ENCODE measurements around the gene MAP3K21. TPM values are rescaled to one million over a fixed set of nuclear protein-coding genes. Genes with fewer than 3 reads are reported as not detected.

MAP3K21 gene
- polyA plus RNA-seq, 1 of the 3 experiments (the other 2 are of a cell fraction): 0.33 TPM

- Histone ChIP-seq H3K9me2 (no peaks in the 10 kb centered on the region), H3K4me1 (ENCODE audit: control insufficient read depth in 1 of 2, insufficient read depth in 2 of 2, low read depth in 1 of 2, low read length in 1 of 2) (peaks cover 0 to 3% of the 10 kb centered on the region in 2 experiments; a peak in 2 of 4 replicates), H3K36me3 (replicated peaks in 1 of 2; ENCODE audit: control insufficient read depth in 1 of 2, insufficient read depth in 2 of 2, low read length in 1 of 2) (no peaks in the 10 kb centered on the region), H4K20me1 (ENCODE audit: insufficient read depth) (no peaks in the 10 kb centered on the region), H3F3A (replicated peaks; ENCODE audit: insufficient read depth) (no peaks in the 10 kb centered on the region), H3K27ac (ENCODE audit: low read depth in 2 of 2, low read length in 1 of 2) (no peak overlapping the region), H3K4me3 (ENCODE audit: low read depth in 2 of 2, low read length in 1 of 2) (no peak overlapping the region), H3K79me2 (ENCODE audit: insufficient read depth) (no peaks in the 10 kb centered on the region), H3K9ac (no peak overlapping the region), H2AFZ (ENCODE audit: low read depth) (no peak overlapping the region), H3K9me3 (no peaks in the 10 kb centered on the region), H3K27me3 (ENCODE audit: insufficient read depth) (no peaks in the 10 kb centered on the region; the same call in 1 of the 2 replicates), H3K4me2 (no peak overlapping the region)
- CTCF ChIA-PET: interaction anchor here (2.6 kb wide), 1 partner anchor 9 kb away, joined by 11 read pairs; no protein-coding TSS in a partner anchor
- no peak for DNase-seq
- 61% methylated on average over 4 of the region's 4 CpGs for WGBS (ENCODE audit: low lambda C conversion rate)
- POLR2A ChIA-PET: no interaction called here
- TF ChIP-seq EZH2phosphoT487 (IDR thresholded peaks at IDR 0.05; ENCODE audit: borderline replicate concordance, low read depth) (no peak), GABPA (IDR thresholded peaks at IDR 0.05; ENCODE audit: low read depth) (no peak), RFX5 (IDR thresholded peaks at IDR 0.05; ENCODE audit: low read length) (no peak), TAF1 (IDR thresholded peaks at IDR 0.05; ENCODE audit: borderline replicate concordance, low read depth, low read length) (no peak), TCF12 (IDR thresholded peaks at IDR 0.05) (no peak), RCOR1 (IDR thresholded peaks at IDR 0.05; ENCODE audit: low read length) (no peak), RAD21 (IDR thresholded peaks at IDR 0.05; ENCODE audit: low read length) (no peak), CHD2 (IDR thresholded peaks at IDR 0.05; ENCODE audit: low read length, partially characterized antibody) (no peak)
- TF ChIP-seq, protein P1, sequence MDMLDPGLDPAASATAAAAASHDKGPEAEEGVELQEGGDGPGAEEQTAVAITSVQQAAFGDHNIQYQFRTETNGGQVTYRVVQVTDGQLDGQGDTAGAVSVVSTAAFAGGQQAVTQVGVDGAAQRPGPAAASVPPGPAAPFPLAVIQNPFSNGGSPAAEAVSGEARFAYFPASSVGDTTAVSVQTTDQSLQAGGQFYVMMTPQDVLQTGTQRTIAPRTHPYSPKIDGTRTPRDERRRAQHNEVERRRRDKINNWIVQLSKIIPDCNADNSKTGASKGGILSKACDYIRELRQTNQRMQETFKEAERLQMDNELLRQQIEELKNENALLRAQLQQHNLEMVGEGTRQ (IDR thresholded peaks at IDR 0.05; ENCODE audit: borderline replicate concordance, low read depth, low read length): no peak
Measured at GRCh38 chr1:233313434-233314155, 13.9 kb upstream of the MAP3K21 start.

GRCh38 chr1:233315718-233316301 is 11.7 kb upstream of the MAP3K21 start:
- TF ChIP-seq REST (IDR thresholded peaks at IDR 0.05; ENCODE audit: low read depth, low read length) (no peak), RFX5 (IDR thresholded peaks at IDR 0.05; ENCODE audit: low read length) (no peak), GATA2 (CRISPR knock-in tag; IDR thresholded peaks at IDR 0.05) (no peak), FOXM1 (IDR thresholded peaks at IDR 0.05; ENCODE audit: low read depth) (no peak), MXI1 (IDR thresholded peaks at IDR 0.05; ENCODE audit: low read depth, low read length) (no peak), ELF1 (IDR thresholded peaks at IDR 0.05) (no peak), TCF12 (IDR thresholded peaks at IDR 0.05) (no peak), SIN3A (IDR thresholded peaks at IDR 0.05; ENCODE audit: borderline replicate concordance, low read depth, low read length) (no peak), GABPA (IDR thresholded peaks at IDR 0.05; ENCODE audit: low read depth) (no peak), CHD2 (IDR thresholded peaks at IDR 0.05; ENCODE audit: low read length, partially characterized antibody) (no peak), TAF1 (IDR thresholded peaks at IDR 0.05; ENCODE audit: borderline replicate concordance, low read depth, low read length) (no peak), YY1 (IDR thresholded peaks at IDR 0.05; ENCODE audit: low read depth) (no peak), EP300 (IDR thresholded peaks at IDR 0.05; ENCODE audit: borderline replicate concordance in 1 of 2, low read depth in 1 of 2, low read length in 1 of 2) (no peak)
- TF ChIP-seq, protein P1 (IDR thresholded peaks at IDR 0.05; ENCODE audit: borderline replicate concordance, low read depth, low read length): no peak
- Histone ChIP-seq H3K27ac (ENCODE audit: low read depth in 2 of 2, low read length in 1 of 2) (no peak overlapping the region), H3K36me3 (replicated peaks in 1 of 2; ENCODE audit: control insufficient read depth in 1 of 2, insufficient read depth in 2 of 2, low read length in 1 of 2) (no peaks in the 10 kb centered on the region), H3K9ac (no peak overlapping the region), H3K9me3 (no peaks in the 10 kb centered on the region), H2AFZ (ENCODE audit: low read depth) (no peak overlapping the region), H3K9me2 (no peaks in the 10 kb centered on the region), H3K4me3 (ENCODE audit: low read depth in 2 of 2, low read length in 1 of 2) (no peak overlapping the region), H3K27me3 (ENCODE audit: insufficient read depth) (no peaks in the 10 kb centered on the region; the same call in 1 of the 2 replicates), H3K79me2 (ENCODE audit: insufficient read depth) (no peaks in the 10 kb centered on the region), H3K4me1 (ENCODE audit: control insufficient read depth in 1 of 2, insufficient read depth in 2 of 2, low read depth in 1 of 2, low read length in 1 of 2) (peaks cover 0 to 3% of the 10 kb centered on the region in 2 experiments; a peak in 2 of 4 replicates), H3K4me2 (no peak overlapping the region), H3F3A (replicated peaks; ENCODE audit: insufficient read depth) (no peaks in the 10 kb centered on the region), H4K20me1 (ENCODE audit: insufficient read depth) (no peaks in the 10 kb centered on the region)
- no peak for DNase-seq
- ChIA-PET POLR2A (no interaction called here), CTCF (interaction anchor here (1.1 to 2.6 kb wide), 3 partner anchors 11 to 750 kb away, joined by 3 to 11 read pairs (median 5); no protein-coding TSS in a partner anchor)
- 73% methylated on average over 1 of the region's 1 CpG for WGBS (ENCODE audit: low lambda C conversion rate)

Data from SK-N-SH (cell line).